ENCODE results near the gene HYAL4.
A peak's percentile ranks its signal among the peaks of the same experiment; 100 is the strongest.
"Not testable (repeated sequence)": the region's sequence is repeated elsewhere in the genome, so short reads cannot be mapped to it uniquely, and the experiment has no call there.

Gene HYAL4

DNA sequence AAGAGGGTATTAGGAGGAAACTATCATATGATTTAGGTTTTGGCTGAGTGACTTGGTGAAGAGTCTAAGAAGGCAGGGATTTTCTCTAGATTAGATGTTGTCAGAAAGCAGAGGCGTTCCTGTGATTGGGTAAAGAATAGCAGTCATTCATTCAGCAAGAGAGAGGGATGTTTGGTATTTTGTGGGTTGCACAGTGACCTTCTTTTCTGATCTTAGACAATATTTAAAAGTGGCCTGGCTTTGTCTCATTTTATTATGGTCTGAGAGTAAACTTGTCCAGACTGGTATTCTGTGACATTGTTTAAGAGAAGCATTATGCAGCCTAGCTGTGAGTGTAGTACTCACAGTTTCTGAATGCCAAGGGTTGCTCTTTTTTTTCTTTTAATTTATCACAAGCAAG, 18.5 kb downstream of the HYAL4 start:
- DNase-seq (ENCODE audit: low spot score in 2 of 2) = no peak
- H3K4me1 Mint-ChIP-seq = peaks cover 2% of the 10 kb centered on the region
- H3K36me3 Mint-ChIP-seq = no peaks in the 10 kb centered on the region
- no peak overlapping the region for H3K4me3 Mint-ChIP-seq
- no peak for ATAC-seq (ENCODE audit: low read depth)
- H3K27ac Mint-ChIP-seq = no peak overlapping the region
- H3K9me3 Mint-ChIP-seq = no peaks in the 10 kb centered on the region
- peaks cover 5% of the 10 kb centered on the region for H3K27me3 Mint-ChIP-seq

DNA sequence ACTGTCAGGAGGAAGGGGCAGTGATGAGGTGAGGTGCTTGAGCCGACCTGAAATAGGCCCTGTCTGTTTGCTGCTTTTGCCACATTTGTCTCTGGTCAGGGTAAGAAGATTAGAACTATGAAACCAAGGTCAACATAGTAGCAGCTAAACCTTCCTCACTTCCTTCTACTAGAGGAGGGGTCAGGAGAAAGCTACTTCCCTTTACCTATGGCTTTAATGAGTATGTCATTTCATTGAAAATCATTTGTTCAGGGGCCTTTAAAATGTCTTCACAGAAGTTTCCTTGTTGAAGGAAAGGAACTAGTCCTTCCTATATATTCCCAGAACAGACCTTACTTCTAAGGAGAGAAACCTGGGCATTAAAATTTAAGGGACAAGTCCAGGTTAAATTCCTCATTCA, 19.0 kb downstream of the HYAL4 start:
- H3K4me1 Mint-ChIP-seq = peaks cover 2% of the 10 kb centered on the region
- H3K36me3 Mint-ChIP-seq = no peaks in the 10 kb centered on the region
- no peak overlapping the region for H3K4me3 Mint-ChIP-seq
- DNase-seq (ENCODE audit: low spot score in 2 of 2) (no peak), ATAC-seq (ENCODE audit: low read depth) (no peak)
- no peak overlapping the region for H3K27ac Mint-ChIP-seq
- H3K27me3 Mint-ChIP-seq = peaks cover 5% of the 10 kb centered on the region
- H3K9me3 Mint-ChIP-seq = no peaks in the 10 kb centered on the region

DNA sequence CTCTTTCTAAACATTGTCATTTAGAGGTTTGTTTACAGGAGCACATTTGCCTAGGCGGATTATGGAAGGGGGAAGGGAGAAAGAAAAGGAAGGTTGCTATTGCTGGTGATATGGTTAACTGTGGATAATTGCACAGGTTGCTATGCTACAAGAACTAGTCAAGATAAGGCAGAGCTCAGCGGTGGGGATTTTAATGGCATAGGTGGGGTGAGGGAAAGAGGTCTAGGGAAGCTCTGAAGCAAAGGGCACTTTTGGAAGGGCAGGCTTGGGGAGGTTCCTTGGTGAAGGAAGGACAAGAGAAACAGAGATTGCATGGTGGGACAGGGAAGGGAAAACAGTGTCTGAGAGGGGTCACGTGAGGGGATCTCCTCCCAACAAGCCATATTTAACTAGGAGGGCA, 19.5 kb downstream of the HYAL4 start:
- DNase-seq (ENCODE audit: low spot score in 2 of 2) = no peak
- peaks cover 5% of the 10 kb centered on the region for H3K27me3 Mint-ChIP-seq
- H3K4me1 Mint-ChIP-seq = peaks cover 2% of the 10 kb centered on the region
- H3K27ac Mint-ChIP-seq = no peak overlapping the region
- no peaks in the 10 kb centered on the region for H3K36me3 Mint-ChIP-seq
- ATAC-seq (ENCODE audit: low read depth) = no peak
- no peak overlapping the region for H3K4me3 Mint-ChIP-seq
- H3K9me3 Mint-ChIP-seq = no peaks in the 10 kb centered on the region

DNA sequence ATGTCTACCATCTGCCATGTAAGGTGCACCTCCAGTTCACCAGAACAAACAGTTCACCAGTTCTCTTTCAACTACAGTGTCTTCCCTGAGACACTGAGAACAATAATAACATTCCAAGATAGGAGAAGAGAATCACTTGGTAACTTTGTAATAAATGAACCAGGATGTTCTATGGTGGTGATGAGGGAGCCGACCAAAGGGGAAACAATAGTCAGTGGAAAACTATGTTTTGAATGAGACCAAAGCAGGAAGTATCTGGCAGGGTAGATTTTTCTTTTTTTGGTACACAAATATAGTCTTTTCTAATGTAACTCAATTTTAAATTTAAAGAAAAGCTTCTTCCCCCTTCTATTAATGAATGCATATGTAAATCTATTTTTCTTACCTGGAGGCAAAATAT, 20.0 kb downstream of the HYAL4 start:
- no peaks in the 10 kb centered on the region for H3K36me3 Mint-ChIP-seq
- H3K27ac Mint-ChIP-seq = no peak overlapping the region
- peaks cover 3% of the 10 kb centered on the region for H3K27me3 Mint-ChIP-seq
- no peak for DNase-seq (ENCODE audit: low spot score in 2 of 2)
- no peaks in the 10 kb centered on the region for H3K9me3 Mint-ChIP-seq
- H3K4me1 Mint-ChIP-seq = peaks cover 2% of the 10 kb centered on the region
- ATAC-seq (ENCODE audit: low read depth) = no peak
- H3K4me3 Mint-ChIP-seq = no peak overlapping the region

DNA sequence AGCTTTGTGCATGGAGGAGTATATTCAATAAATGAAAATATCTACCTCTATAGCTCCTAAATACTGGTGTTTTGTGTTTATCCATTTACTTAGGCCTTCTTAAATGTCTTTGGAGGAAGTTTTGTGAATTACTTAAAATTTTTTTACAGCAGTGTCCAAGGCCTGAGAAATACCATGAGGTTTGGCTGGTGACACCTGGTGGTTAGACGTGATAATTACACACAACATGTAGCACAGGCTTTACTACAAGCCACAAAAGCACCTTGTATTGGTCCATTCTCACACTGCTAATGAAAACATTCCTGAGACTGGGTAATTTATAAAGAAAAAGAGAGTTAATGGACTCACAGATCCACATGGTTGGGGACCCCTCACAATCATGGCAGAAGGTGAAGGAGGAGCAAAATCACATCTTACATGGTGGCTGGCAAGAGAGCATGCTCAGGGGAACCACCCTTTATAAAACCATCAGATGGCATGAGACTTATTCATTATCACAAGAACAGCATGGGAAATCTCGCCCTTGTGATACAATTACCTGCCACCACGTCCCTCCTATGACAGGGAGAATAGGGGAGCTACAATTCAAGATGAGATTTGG, 20.6 kb downstream of the HYAL4 start:
- Mint-ChIP-seq H3K4me3 (no peak overlapping the region), H3K27me3 (peaks cover 3% of the 10 kb centered on the region), H3K27ac (no peak overlapping the region), H3K4me1 (peaks cover 2% of the 10 kb centered on the region), H3K9me3 (no peaks in the 10 kb centered on the region), H3K36me3 (no peaks in the 10 kb centered on the region)
- peak; percentile 68 for ATAC-seq (ENCODE audit: low read depth)
- peak in 1 of 2 donors; percentile 46 for DNase-seq (ENCODE audit: low spot score in 2 of 2)

DNA sequence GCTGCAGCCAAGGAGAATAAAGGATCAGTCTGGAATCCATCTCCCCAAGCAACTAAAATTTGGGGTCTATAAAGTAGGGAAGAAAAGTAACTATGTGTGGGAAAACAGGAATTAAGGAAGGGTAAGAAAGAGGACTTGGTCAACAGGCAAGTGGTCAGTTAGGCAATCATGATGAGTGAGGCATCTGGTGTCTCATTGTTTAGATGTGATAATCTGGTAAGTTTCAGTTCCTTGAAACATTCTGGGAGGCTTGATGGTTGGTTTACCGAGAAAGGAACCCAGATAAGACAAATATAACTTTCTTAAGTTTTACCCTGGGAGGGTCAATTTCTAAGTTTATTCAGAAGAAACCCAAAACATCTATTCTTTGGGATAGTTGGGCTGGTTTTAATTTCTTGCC, 22.3 kb downstream of the HYAL4 start:
- H3K4me1 Mint-ChIP-seq = peaks cover 2% of the 10 kb centered on the region
- no peaks in the 10 kb centered on the region for H3K9me3 Mint-ChIP-seq
- no peak overlapping the region for H3K27ac Mint-ChIP-seq
- ATAC-seq (ENCODE audit: low read depth) (no peak), DNase-seq (ENCODE audit: low spot score in 2 of 2) (no peak)
- H3K36me3 Mint-ChIP-seq = no peaks in the 10 kb centered on the region
- no peak overlapping the region for H3K4me3 Mint-ChIP-seq
- H3K27me3 Mint-ChIP-seq = peaks cover 3% of the 10 kb centered on the region

DNA sequence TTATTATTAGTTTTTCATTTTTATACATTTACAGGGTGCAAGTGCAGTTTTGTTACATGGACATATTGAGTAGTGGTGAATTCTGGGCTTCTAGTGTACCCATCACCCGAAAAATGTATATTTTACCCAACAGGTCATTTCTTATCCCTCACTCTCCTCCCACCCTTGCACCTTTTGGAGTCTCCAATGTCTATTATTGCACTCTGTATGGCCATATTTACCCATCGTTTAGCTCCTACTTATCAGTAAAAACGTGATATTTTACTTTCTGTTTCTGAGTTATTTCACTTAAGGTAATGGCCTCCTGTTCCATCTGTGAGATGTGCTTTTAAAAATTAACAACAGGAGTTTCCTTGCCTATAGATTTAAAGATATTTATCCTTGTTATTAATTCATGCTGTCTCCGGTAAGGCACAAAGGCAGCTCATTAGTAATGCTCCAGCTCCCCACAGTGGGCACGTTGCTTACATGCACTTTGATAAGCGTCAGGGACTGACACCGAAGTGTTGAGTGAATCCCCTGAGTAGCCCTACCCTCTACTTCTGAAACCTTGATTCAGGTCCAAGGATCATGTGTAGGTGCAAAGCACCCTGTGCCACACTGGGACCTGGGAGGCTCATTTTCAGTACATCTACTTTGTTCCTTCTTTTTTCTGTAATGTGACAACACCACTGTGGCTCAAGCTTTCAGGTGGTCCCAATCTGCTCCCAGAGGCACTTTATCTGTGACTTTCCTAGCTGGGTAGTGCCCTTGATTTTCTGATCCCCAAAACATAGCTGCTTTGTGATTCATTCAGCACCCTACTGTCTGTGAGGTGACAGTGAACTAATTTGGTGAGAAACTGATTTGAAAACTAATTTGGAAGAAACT, 27.3 kb downstream of the HYAL4 start:
- H3K4me1 Mint-ChIP-seq = no peaks in the 10 kb centered on the region
- no peaks in the 10 kb centered on the region for H3K36me3 Mint-ChIP-seq
- H3K9me3 Mint-ChIP-seq = no peaks in the 10 kb centered on the region
- H3K4me3 Mint-ChIP-seq = no peak overlapping the region
- ATAC-seq (ENCODE audit: low read depth) (peak; percentile 58), DNase-seq (ENCODE audit: low spot score in 2 of 2) (peak in 1 of 2 donors; percentile 3)
- no peak overlapping the region for H3K27ac Mint-ChIP-seq
- H3K27me3 Mint-ChIP-seq = peaks cover 2% of the 10 kb centered on the region

DNA sequence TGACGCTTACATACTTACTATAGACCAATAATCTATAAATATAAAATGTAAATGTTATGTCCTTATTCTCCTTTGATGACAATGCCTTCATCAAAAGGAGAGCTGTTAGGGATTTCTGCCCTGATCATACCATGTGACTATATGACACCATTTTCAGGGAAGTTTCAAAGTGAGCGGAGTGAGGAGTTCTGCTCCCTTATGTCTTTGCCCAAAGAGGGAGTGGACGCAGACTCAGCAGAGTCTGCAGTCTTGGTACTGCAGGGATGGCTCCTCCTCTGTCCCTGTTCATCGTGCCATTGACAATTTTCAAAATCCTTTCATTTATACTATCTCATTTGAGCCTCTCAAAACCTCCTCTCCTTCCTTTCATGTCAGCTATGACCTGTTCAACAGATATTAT, 27.9 kb downstream of the HYAL4 start:
- ATAC-seq (ENCODE audit: low read depth) = no peak
- H3K27me3 Mint-ChIP-seq = peaks cover 2% of the 10 kb centered on the region
- H3K4me3 Mint-ChIP-seq = no peak overlapping the region
- no peaks in the 10 kb centered on the region for H3K9me3 Mint-ChIP-seq
- H3K36me3 Mint-ChIP-seq = no peaks in the 10 kb centered on the region
- no peak overlapping the region for H3K27ac Mint-ChIP-seq
- H3K4me1 Mint-ChIP-seq = no peaks in the 10 kb centered on the region
- DNase-seq (ENCODE audit: low spot score in 2 of 2) = no peak

DNA sequence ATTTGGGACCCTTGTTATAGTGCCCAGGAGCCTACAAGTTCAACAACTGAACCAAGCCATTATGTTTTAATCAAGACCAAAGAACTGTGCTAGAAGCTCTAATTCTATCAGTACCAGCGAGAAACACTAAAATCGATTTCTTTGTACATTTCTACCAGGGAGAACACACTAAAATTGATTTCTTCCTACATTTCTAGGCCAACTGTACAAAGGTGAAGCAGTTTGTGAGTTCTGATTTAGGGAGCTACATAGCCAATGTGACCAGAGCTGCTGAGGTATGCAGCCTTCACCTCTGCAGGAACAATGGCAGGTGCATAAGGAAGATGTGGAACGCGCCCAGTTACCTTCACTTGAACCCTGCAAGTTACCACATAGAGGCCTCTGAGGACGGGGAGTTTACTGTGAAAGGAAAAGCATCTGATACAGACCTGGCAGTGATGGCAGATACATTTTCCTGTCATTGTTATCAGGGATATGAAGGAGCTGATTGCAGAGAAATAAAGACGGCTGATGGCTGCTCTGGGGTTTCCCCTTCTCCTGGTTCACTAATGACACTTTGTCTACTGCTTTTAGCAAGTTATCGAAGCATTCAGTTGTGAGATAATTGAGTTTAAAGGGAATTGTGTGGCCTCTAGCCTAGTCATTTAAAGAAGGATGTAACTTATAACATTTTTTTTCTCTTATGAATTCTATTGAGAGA, 31.7 kb downstream of the HYAL4 start:
- Mint-ChIP-seq H3K36me3 (no peaks in the 10 kb centered on the region), H3K27me3 (peaks cover 2% of the 10 kb centered on the region), H3K4me1 (no peaks in the 10 kb centered on the region), H3K9me3 (no peaks in the 10 kb centered on the region), H3K4me3 (no peak overlapping the region), H3K27ac (no peak overlapping the region)
- DNase-seq (ENCODE audit: low spot score in 2 of 2) = no peak
- no peak for ATAC-seq (ENCODE audit: low read depth)

DNA sequence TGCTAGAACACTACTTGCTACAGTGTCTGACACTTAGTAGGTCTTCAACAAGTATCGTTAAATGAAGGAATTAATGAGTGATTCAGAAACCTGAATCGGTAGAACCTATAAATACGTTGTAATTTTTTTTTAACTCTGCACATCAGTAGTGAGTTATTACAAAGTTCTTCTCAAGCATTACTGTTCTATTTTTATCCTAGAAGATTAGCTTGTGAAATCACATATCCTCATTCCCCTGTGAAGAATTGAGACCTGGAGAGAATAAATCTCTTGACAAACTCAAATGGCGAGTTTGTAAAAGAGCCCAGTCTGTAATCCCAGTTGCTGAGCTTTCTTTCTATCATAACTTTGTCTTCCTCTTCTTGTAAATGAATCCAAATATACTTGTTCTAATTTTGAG, 34.7 kb downstream of the HYAL4 start:
- no peaks in the 10 kb centered on the region for H3K36me3 Mint-ChIP-seq
- ATAC-seq (ENCODE audit: low read depth) = no peak
- H3K27me3 Mint-ChIP-seq = peaks cover under 1% of the 10 kb centered on the region
- H3K4me1 Mint-ChIP-seq = no peaks in the 10 kb centered on the region
- no peak for DNase-seq (ENCODE audit: low spot score in 2 of 2)
- H3K4me3 Mint-ChIP-seq = no peak overlapping the region
- H3K27ac Mint-ChIP-seq = no peak overlapping the region
- no peaks in the 10 kb centered on the region for H3K9me3 Mint-ChIP-seq

DNA sequence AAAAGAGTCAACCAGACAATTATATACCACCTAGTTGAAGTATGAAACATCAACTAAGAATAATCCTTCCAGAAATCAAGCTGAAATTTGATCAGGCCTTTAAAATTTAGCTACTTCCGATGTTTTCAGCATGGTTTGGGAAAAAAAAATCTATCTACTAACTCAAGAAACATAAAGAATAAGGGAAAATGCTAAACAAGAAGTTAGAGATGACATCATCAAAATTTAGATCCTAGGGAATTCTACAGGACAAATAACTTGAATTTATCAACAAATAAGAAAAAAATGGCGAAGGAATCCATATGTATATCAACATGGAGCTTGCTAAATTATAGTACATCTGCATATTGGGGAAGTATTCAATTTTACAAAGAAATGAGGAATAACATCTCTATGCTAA, 36.3 kb downstream of the HYAL4 start:
- no peak for ATAC-seq (ENCODE audit: low read depth)
- DNase-seq (ENCODE audit: low spot score in 2 of 2) = no peak
- H3K9me3 Mint-ChIP-seq = no peaks in the 10 kb centered on the region
- no peaks in the 10 kb centered on the region for H3K27me3 Mint-ChIP-seq
- no peak overlapping the region for H3K27ac Mint-ChIP-seq
- no peaks in the 10 kb centered on the region for H3K4me1 Mint-ChIP-seq
- H3K4me3 Mint-ChIP-seq = no peak overlapping the region
- H3K36me3 Mint-ChIP-seq = no peaks in the 10 kb centered on the region

DNA sequence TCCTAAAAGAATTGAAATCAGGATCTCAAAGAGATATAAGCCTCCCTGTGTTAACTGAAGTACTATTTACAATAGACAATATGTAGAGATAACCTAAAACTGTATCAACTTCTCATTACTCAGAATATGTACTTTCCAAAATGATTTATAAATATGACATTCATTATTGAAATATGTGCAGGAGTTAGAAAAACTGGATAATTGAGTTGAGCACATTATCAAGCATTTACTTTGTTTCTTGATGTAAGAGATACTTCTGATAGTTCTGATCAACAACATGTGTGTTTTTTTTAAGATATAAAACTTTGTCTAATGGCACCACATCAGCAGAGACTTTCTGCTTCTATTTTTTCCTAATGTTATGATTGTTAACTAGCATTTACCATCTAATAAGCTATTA, 38.2 kb downstream of the HYAL4 start:
- H3K27ac Mint-ChIP-seq = no peak overlapping the region
- ATAC-seq (ENCODE audit: low read depth) (no peak), DNase-seq (ENCODE audit: low spot score in 2 of 2) (no peak)
- H3K9me3 Mint-ChIP-seq = no peaks in the 10 kb centered on the region
- no peak overlapping the region for H3K4me3 Mint-ChIP-seq
- H3K4me1 Mint-ChIP-seq = no peaks in the 10 kb centered on the region
- no peaks in the 10 kb centered on the region for H3K27me3 Mint-ChIP-seq
- H3K36me3 Mint-ChIP-seq = no peaks in the 10 kb centered on the region

DNA sequence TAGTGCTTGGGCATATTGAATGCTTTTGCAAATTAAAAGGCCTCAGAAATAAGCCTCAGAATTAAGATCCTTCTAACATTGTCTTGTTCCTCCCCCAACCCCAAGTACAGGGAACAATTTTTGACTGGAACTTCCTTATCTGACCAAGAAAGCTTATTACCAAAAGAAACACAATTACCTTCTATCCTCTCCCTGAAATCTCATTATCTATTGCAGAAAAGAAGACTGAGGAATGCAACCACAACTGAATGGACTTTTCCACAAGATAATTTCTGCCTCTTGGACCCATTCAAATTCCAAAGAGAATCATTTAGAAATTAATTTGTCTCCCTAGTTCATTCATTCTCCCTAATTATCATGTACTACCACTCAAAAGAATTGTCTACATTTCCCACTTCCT, 43.2 kb downstream of the HYAL4 start:
- ATAC-seq (ENCODE audit: low read depth) = no peak
- H3K27me3 Mint-ChIP-seq = no peaks in the 10 kb centered on the region

DNA sequence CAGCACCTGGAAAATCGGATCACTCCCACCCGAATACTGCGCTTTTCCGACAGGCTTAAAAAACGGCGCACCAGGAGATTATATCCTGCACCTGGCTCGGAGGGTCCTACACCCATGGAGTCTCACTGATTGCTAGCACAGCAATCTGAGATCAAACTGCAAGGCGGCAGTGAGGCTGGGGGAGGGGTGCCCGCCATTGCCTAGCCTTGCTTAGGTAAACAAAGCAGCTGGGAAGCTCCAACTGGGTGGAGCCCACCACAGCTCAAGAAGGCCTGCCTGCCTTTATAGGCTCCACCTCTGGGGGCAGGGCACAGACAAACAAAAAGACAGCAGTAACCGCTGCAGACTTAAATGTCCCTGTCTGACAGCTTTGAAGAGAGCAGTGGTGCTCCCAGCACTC, 49.8 kb downstream of the HYAL4 start:
- ATAC-seq (ENCODE audit: low read depth); H3K4me3 Mint-ChIP-seq; H3K27me3 Mint-ChIP-seq; H3K27ac Mint-ChIP-seq; H3K4me1 Mint-ChIP-seq; H3K9me3 Mint-ChIP-seq; H3K36me3 Mint-ChIP-seq; DNase-seq (ENCODE audit: low spot score in 2 of 2): not testable (repeated sequence)

More for the DNA sequence above, 43.2 kb downstream of the HYAL4 start:
- DNase-seq (ENCODE audit: low spot score in 2 of 2) = no peak
- Mint-ChIP-seq H3K27ac (no peak overlapping the region), H3K4me3 (no peak overlapping the region), H3K9me3 (no peaks in the 10 kb centered on the region), H3K4me1 (no peaks in the 10 kb centered on the region), H3K36me3 (no peaks in the 10 kb centered on the region)
